HG02759 (cell line): ENCODE measurements around the gene XYLT1.
A peak's percentile ranks its signal among the peaks of the same experiment; 100 is the strongest.

ENCODE experiments used
- ATAC-seq: cut with Tn5 transposase; IDR thresholded peaks from one replicate; pipeline ENCODE4 v1.9.1; 2021; ENCODE audit warnings: mild to moderate bottlenecking, moderate library complexity; ENCODE audit not compliant: unreplicated experiment

The XYLT1 gene

DNA sequence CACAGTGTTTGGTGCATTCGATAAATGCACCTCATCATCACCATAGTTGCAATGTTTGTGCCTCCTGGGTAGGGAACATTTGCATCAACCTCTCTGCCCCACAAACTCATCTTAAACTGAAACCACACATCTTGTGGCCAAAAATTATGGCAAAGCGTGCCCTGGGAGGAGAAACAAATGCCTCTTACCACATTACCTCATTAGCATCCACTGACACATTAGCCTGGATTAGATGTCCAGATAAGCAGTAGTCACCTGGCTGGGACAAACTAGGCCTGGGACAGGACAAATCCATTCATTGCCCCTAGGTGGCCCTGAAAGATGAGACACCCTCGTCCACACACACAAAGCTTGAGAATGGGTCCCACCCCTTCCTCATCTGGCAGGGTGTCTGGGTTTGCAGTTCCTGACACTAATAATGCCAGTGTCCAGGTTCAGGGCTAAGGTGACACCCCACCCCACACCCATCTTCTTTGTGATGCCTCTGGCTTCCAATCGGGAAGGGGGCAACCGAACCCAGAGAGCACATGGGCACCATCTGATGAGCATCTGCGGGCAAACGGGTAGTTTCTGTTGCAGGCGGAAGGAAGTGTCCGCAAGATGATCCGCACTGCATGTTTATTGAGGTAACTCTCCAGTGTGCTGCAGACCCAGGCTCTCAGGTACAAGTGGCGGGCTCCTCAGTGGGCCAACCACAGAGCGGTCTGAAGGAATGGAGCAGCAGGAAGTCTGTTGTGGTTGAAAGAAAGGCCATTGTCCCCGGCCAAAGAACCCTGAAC is 8.6 kb downstream of the XYLT1 start:
- ATAC-seq: no peak

DNA sequence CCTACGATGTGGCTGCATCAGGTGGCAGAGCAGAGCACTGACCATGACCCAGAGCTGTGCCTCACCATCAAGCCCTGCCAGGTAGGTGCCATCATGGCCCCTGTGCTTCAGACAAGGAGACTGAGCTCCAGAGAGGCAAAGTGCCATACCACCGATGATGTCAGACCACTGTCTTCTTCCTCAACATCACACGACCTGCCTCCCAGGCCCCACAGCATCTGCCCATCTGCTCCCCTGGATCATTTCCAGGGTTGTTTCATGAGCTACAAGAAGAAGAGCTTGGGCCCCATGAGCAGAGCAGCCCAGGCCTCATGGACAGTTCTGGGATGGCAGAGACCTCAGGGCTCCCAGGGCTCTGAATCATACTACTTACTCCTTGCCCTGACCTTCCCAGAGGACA is 9.9 kb downstream of the XYLT1 start:
- no peak for ATAC-seq

DNA sequence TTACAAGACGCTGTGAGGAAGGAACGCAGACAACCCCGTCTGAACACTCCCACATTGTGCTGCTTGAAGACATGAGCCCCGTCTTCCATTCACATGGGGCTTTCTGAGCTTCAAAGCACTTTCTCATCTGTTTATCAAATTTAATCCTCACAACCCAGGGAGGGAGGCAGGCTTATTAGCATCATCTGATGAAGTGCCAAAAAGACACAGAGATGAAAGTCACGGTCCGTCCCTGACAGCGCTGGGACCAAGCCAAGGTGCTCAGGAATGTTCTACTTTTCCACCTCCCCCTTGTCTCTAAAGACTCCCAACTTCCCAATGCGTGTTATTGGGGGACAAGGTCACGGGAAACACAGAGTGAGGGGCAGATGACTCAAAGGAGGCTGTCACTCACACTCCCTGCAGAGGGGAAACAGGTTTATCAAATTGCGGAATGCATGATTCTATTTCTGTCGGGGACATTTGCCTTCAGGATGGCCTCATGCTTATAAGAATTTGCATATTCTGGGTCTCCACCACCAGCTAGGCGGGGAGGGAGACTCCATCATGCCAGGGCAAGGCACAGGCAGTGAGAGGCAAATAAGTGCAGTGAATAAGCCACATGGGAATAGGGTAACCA is 10.7 kb downstream of the XYLT1 start:
- peak; percentile 62 for ATAC-seq

DNA sequence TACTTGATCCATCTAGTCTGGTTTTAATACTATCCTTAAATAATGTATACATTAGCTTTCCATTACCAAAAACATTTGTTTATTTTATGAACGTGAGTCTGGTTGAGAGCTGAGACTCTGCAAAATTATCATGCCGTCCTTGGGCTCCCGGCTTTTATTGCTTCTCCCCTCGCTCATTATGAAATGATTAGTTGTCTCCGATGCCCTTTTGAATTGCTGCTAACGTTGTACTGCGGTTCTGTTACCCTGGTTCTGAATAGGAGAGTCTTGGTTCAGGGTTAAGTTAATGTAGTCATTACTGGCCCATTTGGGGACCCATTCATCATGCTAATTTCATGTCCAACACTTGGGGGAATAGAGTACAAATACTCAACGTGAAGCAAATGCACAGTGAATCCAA is 12.8 kb downstream of the XYLT1 start:
- no peak for ATAC-seq

DNA sequence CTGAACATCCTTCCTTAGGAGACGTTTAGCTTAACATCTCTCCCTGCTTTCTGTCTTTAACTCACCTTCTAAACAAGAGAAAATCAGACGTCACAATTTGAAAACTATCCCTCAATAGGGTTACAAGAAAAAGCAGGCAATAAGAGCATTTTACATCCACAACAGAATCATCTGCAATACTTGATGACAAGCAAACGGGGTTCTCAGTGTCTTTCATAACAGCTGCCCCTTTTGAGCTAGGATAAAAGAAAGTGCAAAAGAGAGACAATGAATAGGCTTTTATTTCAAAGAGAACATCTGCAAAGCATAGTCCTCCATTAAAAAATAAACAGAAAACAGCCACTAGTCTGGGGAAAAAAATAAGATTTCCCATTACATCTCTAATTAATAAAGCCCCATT is 13.2 kb downstream of the XYLT1 start:
- ATAC-seq: no peak

DNA sequence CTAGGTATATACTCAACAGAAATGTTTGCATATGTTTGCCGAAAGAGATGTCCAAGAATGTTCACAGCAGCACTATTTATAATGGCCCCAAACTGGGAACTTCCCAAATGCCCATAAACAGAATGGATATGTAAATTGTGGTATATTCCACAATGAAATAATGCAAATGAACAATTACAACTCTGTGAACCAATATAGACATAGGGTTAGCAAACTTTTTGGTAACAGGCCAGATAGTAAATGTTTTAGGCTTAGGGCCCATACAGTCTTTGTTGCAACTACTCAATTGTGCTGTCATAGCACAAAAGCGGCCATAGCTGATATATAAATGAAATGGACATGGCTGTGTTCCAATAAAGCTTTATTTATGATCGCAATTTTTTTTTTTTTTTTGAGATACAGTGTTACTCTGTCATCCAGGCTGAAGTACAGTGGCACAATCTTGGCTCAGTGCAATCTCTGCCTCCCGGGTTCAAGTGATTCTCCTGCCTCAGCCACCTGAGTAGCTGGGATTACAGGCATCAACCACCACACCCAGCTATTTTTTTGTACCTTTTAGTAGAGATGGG is 16.5 kb downstream of the XYLT1 start:
- no peak for ATAC-seq

DNA sequence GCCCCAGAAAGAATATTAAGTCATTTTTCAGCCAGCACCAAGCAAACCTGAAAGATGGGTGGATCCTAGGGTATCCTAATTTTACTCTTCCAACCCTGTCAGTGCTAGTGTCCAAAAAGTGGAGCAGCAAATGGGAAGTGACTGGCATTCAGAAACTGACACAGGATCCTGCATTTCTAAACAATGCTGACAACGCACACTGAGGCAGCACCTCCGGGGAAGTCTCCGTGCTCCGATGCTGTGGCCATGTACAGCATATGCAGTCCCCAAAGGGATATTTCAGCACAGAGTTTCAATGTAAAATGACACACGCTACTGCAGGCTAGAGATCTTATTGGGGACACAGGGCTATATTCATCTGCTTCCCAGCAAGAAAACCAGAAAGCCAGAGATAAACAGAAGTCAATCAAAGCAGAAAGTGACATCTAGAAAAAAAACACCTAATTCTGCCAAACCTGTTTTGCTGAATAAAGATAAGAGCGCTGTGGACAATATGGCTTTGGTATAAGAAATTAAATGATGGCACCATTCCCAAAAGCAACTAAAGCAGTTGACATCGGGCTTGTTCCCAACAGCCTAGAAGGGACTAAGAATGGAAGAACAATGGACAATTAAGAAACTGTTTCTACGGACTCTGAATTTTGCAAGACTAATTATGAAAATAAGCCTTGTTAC is 17.3 kb downstream of the XYLT1 start:
- no peak for ATAC-seq

DNA sequence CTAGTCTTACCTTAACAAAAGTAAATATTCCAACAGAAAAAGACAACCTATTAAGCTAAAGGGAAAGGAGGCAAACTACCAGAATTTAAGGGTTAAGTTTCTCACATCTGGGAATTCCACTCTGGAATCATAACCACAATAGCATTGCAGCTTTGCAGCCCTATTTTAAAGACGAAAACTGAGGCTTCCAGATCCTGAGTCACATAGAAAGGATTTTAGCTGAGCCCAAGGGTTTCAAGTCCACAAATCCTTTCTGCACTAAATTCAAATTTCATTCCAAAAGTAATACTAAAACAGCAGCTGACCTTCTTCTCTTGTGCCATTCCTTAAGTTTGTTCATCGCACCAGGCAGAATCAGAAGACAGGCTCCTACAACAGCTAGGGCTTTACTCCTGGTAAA is 17.8 kb downstream of the XYLT1 start:
- no peak for ATAC-seq

DNA sequence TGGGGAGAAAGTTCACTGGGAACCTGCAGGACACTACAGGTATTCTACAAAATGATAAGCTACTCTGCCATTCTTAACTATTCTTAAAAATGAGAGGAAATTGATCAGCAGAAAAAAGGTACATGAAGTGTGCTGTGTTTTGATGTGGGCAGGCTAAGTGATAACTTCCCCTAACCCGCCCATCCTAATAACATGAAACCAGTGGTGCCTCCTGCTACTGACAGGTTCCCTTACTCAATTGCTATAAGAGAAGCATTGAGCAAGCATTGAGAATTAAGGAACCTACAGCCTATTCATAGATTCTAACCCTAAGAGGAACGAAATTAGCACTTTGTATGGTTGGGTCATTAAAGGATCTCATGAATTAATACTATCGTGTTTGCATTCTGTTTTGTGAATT is 18.9 kb downstream of the XYLT1 start:
- ATAC-seq: no peak

DNA sequence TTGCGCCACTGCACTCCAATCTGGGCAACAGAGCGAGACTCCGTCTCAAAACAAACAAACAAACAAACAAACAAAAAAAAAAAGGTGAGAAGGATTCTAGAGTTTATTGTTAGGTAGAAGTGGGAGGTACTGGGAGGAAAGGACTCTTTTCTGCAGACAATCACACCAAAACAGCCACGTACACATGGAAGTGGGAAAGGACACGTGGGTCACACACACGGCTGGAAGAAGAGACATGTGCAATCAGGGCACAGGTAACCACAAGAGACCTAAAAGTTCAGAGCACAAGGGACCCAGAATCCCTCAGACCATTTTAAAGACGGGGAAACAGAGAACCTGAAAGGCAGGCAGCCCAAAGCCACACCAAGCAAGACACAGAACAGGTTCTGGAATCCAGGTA is 20.5 kb downstream of the XYLT1 start:
- no peak for ATAC-seq

DNA sequence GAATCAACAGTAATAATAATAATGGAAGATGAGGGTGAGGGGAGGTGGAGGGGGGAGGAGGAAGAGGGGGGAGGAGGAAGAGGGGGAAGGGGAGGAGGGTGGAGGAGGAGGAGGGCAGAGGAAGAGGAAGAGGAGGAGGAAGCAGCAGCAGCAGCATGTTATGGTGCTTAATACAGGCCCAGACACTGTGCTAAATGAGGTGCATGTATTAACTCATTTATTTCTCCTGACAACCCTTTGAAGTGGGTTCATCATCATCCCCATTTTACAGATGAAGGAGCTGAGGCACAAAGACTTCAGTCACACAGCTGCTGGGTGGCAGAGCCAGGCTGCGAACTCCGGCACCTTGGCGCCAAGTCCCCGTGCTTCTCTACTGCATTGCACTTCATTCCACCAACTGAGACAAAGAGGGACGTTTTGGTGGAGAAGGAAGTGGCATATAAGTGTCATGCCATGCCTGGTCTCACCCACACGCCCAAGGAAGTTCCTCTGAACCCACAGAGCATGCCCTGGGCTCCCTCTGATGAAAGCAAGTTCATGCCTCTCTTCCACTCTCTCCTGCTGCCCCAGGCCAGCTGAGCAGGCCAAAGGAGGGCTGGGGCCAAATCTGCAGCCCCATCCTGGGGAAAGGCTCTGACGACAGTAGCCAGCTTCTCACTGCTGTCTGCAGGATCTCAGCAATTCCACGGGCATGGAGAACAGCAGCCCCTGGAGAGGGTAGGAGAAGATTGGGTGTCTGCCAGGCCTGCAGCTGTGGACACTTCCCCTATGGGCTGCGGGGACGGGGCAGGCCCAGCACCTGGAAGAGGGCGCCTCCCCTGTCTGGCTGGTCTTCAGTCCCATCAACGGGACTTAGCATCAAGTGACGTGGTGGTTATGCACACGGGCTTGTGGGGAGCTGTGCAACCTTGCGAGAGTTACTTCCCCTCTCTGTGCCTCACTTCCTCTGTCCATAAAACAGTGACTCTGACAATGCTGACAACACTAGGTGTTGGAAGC is 21.8 kb downstream of the XYLT1 start:
- no peak for ATAC-seq

DNA sequence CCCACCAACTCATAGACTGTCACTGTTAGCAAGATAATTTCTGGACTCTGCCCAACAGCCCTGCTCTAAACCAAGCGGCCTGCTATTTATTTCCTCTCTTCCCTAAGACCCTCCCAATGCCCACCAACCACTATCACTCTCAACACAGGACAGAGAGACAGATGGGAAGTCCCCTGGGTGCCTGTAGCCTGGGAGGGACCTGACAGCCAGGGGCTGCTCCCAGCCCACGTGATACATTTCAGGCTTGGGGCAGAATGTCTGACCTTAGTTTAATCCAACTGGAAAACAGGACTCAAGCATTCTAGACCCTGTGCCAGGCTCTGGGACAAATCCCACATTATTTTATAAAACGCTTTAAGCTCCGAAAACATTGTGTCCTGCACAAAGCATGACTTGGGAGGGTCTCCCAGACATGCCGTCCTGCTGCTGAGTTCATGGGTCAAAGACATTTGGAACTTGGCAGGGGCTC is 23.6 kb downstream of the XYLT1 start:
- no peak for ATAC-seq

DNA sequence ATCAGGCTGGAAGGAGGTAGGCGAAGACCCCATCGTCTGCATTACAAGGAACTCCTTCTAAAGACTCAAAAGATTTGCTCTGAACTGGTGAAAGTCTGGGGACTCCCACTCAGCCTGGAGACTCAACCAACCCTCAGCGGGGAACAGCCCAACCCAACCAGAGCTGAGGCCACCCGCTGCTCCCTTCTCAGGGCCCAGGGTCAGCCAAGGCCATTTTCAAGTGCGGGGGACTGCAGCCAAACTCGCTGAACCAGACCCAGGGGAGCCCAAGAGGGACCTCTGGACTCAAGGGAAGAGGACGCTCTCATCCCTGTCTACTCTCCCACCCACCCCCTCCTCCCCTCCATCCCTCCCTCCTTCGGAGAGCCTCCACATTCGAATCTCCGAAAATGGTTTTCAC is 24.1 kb downstream of the XYLT1 start:
- ATAC-seq: no peak

DNA sequence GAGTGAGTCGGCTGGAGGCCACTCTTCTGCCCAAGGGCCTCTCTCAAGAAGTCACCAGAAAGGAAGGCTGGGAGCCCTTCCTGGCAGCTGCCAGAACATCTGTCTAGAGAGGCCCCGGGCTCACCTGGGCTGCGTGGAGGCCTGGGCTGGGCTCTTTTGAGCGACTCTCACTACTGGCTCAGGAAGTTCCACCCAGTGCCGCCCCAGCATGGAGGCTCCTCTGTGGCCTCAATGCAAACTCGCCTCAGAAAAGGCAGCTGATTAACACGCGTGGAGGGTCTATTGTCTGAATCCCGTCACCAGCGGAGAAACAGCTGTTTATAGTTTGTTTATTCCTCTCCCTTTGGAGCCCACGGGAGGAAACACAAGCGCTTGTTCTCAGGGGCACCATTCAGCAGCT is 25.3 kb downstream of the XYLT1 start:
- no peak for ATAC-seq

DNA sequence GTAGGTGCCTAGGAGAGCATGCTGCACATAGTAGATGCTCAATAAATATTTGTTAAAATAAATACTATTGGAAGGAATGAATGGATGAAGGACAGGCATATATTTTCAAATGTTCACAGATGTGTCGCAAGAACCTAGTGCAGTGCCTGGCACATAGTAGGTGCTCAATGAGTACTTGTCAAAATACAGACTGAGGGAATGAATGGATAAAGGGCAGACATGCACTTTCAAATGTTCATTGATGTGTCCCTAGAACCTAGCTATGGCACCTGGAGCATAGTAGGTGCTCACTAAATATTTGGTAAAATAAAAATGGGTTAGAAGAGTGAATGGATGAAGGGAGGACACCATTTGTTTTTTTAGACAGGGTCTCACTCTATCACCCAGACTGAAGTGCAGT is 26.1 kb downstream of the XYLT1 start:
- ATAC-seq: no peak

DNA sequence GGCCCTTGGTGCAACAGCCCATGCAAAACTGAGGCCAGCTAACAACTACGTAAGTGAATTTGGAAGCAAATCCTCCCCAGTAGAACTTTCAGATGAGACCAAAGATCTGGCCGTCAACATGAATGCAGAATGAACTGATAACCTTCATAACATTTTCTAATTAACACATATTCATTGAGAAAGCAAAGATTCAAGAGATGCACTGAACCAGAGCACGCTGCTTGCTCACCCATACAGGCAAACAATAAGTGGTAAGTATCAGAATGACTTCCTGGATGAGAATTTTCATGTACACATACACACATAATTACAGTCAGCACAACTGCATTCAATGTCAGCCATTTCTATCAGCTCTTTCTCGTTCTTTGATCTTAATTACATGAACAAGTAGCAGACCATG is 30.6 kb downstream of the XYLT1 start:
- ATAC-seq: no peak

DNA sequence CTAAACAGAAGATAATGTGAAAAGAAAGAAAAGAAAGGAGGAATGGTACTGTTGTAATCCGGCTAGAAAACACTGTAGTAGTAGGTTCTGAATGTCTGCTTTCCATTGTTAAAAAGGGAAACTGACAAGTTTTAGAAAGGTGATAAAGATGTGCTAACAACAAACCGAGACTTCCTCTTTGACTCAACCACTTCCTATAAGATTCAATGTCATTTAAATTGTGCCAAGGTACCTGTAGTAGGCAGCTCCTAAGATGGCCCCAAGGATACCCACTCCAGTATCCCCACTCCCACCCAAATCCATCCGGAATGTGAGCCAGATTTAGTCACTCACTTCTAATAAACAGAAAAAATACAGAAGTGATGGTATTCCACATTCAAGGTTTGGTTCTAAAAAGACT is 31.2 kb downstream of the XYLT1 start:
- ATAC-seq: no peak

DNA sequence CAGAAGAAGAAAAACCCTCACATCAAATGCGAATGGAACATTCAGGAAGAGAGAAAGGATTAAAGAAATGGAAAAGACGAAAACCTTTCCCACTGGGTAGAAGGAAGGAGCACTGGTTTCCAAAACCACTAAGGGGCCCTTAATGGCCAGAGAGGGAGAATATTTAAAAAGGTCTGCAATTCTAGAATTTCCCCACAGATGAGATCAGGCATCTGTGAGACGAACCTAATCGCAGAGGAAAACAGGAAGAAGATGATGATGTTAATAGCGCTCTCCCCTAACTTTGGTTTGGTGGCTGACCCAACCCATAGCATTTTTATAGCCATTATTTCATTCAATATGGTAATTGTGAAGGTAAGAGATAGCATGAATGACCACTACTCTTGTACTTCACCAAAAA is 32.8 kb downstream of the XYLT1 start:
- no peak for ATAC-seq

DNA sequence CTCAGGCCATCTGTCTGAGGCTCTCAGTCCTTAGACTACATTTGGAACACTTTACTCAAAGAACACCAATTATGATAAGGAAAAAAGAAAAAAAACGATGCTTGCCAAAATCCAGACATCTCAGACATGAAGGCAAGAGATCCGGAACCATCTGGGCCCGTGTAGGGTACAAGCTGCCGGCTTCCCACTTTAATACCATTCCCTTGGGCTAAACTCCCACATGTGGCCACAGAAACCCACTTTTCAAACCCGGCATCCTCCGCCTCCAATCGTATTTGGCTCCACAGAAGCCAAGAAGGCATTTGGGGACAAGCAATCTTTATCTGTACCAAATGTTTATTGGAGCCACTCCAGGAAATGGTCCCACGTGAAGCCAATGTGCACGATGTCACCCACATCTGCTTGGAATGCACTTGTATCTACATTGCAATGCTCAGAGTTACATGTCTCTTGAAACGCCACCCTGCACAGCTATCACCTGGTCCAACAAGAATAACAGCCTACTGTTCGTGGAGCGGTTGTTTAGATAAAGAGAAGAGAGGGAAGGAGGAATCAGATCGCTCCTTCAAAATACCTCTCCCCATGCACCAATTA is 33.5 kb downstream of the XYLT1 start:
- ATAC-seq: no peak

DNA sequence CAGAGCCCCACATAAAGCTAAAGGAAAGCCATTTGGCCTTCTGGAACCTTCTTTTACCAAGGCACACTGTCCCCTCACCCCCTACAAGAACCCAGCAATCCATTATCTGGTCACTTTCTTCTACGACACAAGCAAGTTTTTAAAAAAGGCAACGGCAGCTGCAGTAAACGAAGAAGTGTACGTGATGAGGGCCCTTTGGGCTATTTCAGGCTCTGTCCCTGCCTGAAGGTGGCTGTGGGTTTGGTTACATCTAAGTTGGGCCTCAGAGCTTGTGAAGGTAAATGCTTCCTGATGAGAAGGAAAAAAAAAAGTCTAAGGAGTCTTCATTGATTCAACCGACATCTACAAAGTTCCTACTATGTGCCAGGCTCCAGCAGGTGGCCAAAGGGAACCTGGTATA is 35.4 kb downstream of the XYLT1 start:
- no peak for ATAC-seq
